HEK293T (cell line): Measurements from ENCODE around the gene PARVB.

Source experiments
- ARNT ChIP-seq: fragments of 450-650 bp; IDR thresholded peaks from 2 replicates; pipeline ENCODE4 v1.6.1; 2017; ENCODE audit warnings: mild to moderate bottlenecking
- BHLHE40 ChIP-seq: fragments of 450-650 bp; IDR thresholded peaks from 2 replicates; pipeline ENCODE4 v1.6.1; 2016; ENCODE audit warnings: mild to moderate bottlenecking, moderate library complexity, borderline replicate concordance
- CTBP1 ChIP-seq: fragments of 450-650 bp; IDR thresholded peaks from 2 replicates; pipeline ENCODE4 v1.6.1; 2016; ENCODE audit warnings: borderline replicate concordance
- FOXA1 ChIP-seq: fragments of 450-650 bp; IDR thresholded peaks from 2 replicates; pipeline ENCODE4 v1.6.1; 2016; ENCODE audit warnings: mild to moderate bottlenecking
- FOXK2 ChIP-seq: fragments of 450-650 bp; IDR thresholded peaks from 2 replicates; pipeline ENCODE4 v1.6.1; 2016; ENCODE audit warnings: mild to moderate bottlenecking
- FOXM1 ChIP-seq: fragments of 450-650 bp; IDR thresholded peaks from 2 replicates; pipeline ENCODE4 v1.6.1; 2017; ENCODE audit warnings: mild to moderate bottlenecking, borderline replicate concordance
- LEF1 ChIP-seq: fragments of 450-650 bp; IDR thresholded peaks from 2 replicates; pipeline ENCODE4 v1.6.1; 2017; ENCODE audit warnings: mild to moderate bottlenecking, borderline replicate concordance
- PKNOX1 ChIP-seq: fragments of 450-650 bp; IDR thresholded peaks from 2 replicates; pipeline ENCODE4 v1.6.1; 2016
- SP1 ChIP-seq: fragments of 450-650 bp; IDR thresholded peaks from 2 replicates; pipeline ENCODE4 v1.6.1; 2017
- TARDBP ChIP-seq: fragments of 450-650 bp; IDR thresholded peaks from 2 replicates; pipeline ENCODE4 v1.6.1; 2016
- ZNF384 ChIP-seq: fragments of 450-650 bp; IDR thresholded peaks from 2 replicates; pipeline ENCODE4 v1.6.1; 2016

GRCh38 chr22:44217346-44217745 lies 193.2 kb downstream of the PARVB start:
- no peak for TF ChIP-seq TARDBP
- TF ChIP-seq PKNOX1: no peak
- TF ChIP-seq BHLHE40: no peak
- TF ChIP-seq FOXM1: no peak
- TF ChIP-seq FOXA1: no peak
- no peak for TF ChIP-seq ZNF384
- TF ChIP-seq SP1: no peak
- no peak for TF ChIP-seq ARNT
- no peak for TF ChIP-seq FOXK2
- TF ChIP-seq CTBP1: no peak
- TF ChIP-seq LEF1: no peak
